ENCODE measurements around the gene HNRNPU. TPM values are rescaled to one million over a fixed set of nuclear protein-coding genes. Genes with fewer than 3 reads are reported as not detected.

HNRNPU gene
- total RNA-seq, 3 donors from 2014 or later: 197 to 281 (median 260) TPM

GRCh38 chr1:244857761-244858160, 6.6 kb downstream of the HNRNPU start:
- ATAC-seq (no peak), DNase-seq (no peak)
- H3K9me3 ChIP-seq: no peaks in the 10 kb centered on the region
- intact Hi-C loops (cut with DNase I, micrococcal nuclease): no loop called here
- TF ChIP-seq CTCF (IDR thresholded peaks at IDR 0.05): no peak
- H3K36me3 ChIP-seq (ENCODE audit: low read depth): peaks cover 12% of the 10 kb centered on the region
- peaks cover 29% of the 10 kb centered on the region for H3K4me1 ChIP-seq (ENCODE audit: low read depth)
- H3K4me3 ChIP-seq: no peak overlapping the region

DNA sequence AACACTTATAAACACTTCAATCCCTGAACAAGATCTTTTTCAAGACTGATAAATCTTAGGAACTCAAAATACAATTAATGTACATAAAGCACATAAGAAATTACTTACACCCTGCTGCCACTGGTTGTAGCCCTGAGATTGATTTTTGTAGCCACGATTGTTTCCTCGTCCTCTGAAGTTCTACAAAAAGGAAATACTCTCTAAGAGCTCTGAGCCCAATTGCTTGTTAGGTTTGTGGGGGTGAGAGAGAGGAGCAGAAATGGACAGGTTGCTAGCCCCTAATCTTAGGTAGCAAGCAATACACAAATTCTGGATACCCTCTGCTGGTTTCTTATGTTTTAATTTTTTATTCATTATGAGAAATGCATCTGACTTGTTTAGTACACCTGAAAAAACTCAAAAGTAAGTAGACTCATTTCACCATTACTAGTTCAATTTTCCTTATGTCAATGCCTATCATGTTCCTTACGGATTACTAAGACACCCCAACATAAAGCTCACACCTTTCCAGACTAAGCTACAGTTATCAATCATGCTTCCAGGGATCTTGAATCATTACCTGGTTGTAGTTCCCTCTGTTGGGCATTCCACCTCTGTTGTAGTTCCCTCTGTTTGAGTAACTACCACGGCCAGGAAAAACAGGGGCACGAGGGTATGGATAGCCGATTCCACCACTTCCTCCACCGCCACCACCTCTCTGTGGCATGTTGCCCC, 9.3 kb downstream of the HNRNPU start:
- no peak for DNase-seq
- H3K36me3 ChIP-seq (ENCODE audit: low read depth): peaks cover 12% of the 10 kb centered on the region
- H3K4me1 ChIP-seq (ENCODE audit: low read depth): peaks cover 8% of the 10 kb centered on the region

DNA sequence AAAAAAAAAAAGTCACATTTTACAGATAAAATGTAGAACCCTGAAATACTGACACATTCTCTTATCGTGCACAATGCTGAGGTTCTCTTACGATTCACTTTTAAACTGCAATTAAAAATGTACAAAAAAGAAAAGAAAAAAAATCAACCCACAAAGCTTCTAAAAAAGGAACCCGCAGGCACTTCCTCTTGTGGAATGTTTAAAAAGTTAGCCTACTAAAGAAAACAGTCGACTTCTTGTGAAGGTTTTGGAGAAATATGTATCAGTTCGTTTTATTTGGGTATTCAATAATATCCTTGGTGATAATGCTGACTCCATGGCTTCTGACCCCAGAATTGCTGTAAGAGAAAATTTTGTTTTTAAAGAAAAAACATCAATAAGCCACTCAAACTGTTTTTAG, 10.2 kb downstream of the HNRNPU start:
- Histone ChIP-seq H3K4me1 (ENCODE audit: low read depth) (peaks cover 7% of the 10 kb centered on the region), H3K4me3 (no peak overlapping the region), H3K9me3 (no peaks in the 10 kb centered on the region), H3K36me3 (ENCODE audit: low read depth) (peaks cover 12% of the 10 kb centered on the region)
- no peak for ATAC-seq
- no peak for TF ChIP-seq CTCF (IDR thresholded peaks at IDR 0.05)
- DNase-seq: no peak
- intact Hi-C loops (cut with DNase I, micrococcal nuclease): no loop called here

More for the DNA sequence above, 9.3 kb downstream of the HNRNPU start:
- TF ChIP-seq CTCF (IDR thresholded peaks at IDR 0.05): no peak
- Histone ChIP-seq H3K9me3 (no peaks in the 10 kb centered on the region), H3K4me3 (no peak overlapping the region)
- intact Hi-C loops (cut with DNase I, micrococcal nuclease): no loop called here
- no peak for ATAC-seq

- no peak for TF ChIP-seq CTCF (IDR thresholded peaks at IDR 0.05)
- H3K4me3 ChIP-seq: no peak overlapping the region
- intact Hi-C loops (cut with DNase I, micrococcal nuclease): no loop called here
- peaks cover 12% of the 10 kb centered on the region for H3K36me3 ChIP-seq (ENCODE audit: low read depth)
- DNase-seq: no peak
- no peaks in the 10 kb centered on the region for H3K9me3 ChIP-seq
- no peak for ATAC-seq
- H3K4me1 ChIP-seq (ENCODE audit: low read depth): peaks cover 7% of the 10 kb centered on the region
Measured at GRCh38 chr1:244852694-244853093, 11.6 kb downstream of the HNRNPU start.

GRCh38 chr1:244851546-244852231, 12.7 kb downstream of the HNRNPU start:
- intact Hi-C loops (cut with DNase I, micrococcal nuclease): no loop called here
- no peak for DNase-seq
- H3K4me3 ChIP-seq: no peak overlapping the region
- no peak for TF ChIP-seq CTCF (IDR thresholded peaks at IDR 0.05)
- ATAC-seq: no peak
- peaks cover 5% of the 10 kb centered on the region for H3K36me3 ChIP-seq (ENCODE audit: low read depth)
- H3K4me1 ChIP-seq (ENCODE audit: low read depth): peaks cover 7% of the 10 kb centered on the region
- no peaks in the 10 kb centered on the region for H3K9me3 ChIP-seq

Data from mucosa of descending colon (tissue), 3 donors.